K562 (cell line): Measurements from ENCODE around the gene SCAANT1. TPM values are rescaled to one million over a fixed set of nuclear protein-coding genes. Genes with fewer than 3 reads are reported as not detected.

Source experiments
- ATAC-seq: fragments of 200-7000 bp; cut with Tn5 transposase; 3 replicates; pipeline ENCODE4 v1.9.1; 2020; ENCODE audit warnings: moderate library complexity
- BruUV-seq: library from RNA; stranded (reverse); fragments of 400-500 nt; replicated peaks from 2 replicates; lab custom pipeline; 2021; lab: Mats Ljungman, UMichigan
- CTCF ChIA-PET: fragments of 300-600 bp; formaldehyde crosslinking; extraction: SDS; loops from one replicate; lab custom pipeline; 2021; ENCODE audit warnings: low intra/inter-chr PET ratio; lab: Yijun Ruan, JAX
- POLR2A ChIA-PET: fragments of 300-600, 350-650 bp; sonication (Branson Sonifier 250); formaldehyde crosslinking; extraction: SDS; loops from one replicate; lab custom pipeline; 2021; ENCODE audit warnings: antibody characterized with exemption, inconsistent platforms; lab: Yijun Ruan, JAX
- DNase-seq, 4 experiments: peaks; one replicate each; pipeline versions ENCODE4 v3.0.0 to v3.0.0-alpha.2; 2011 to 2018; ENCODE audit warnings: low spot score in 3 of 4, mixed read lengths in 3 of 4; ENCODE audit errors: extremely low read depth in 1 of 4
- FAIRE-seq: peaks from 2 replicates; lab custom pipeline; 2011; peaks lifted over from hg19 to GRCh38; lab: Jason Lieb, UNC
- H2AFZ ChIP-seq: 2 replicates; pipeline ENCODE4 v1.6.0; 2011; ENCODE audit warnings: low read depth, low read length, control low read depth, inconsistent platforms
- H3K27ac ChIP-seq: fragments of 200-600 bp; 3 replicates; pipeline ENCODE4 v1.8.0; 2011; ENCODE audit warnings: low read depth, mild to moderate bottlenecking, control low read depth, inconsistent platforms, low read length, moderate library complexity, mixed read lengths; ENCODE audit errors: extremely low read depth
- H3K27me3 ChIP-seq, 2 experiments: fragments of 300-600 bp in 1 of 2; 2 replicates in 1 of 2; 3 replicates in 1 of 2; pipeline versions ENCODE4 v1.6.0 to v1.8.0; 2011; ENCODE audit warnings: inconsistent platforms in 2 of 2, low read length in 2 of 2, mild to moderate bottlenecking in 1 of 2, mixed read lengths in 1 of 2, moderate library complexity in 1 of 2; ENCODE audit not compliant: control insufficient read depth in 2 of 2, insufficient read depth in 2 of 2
- H3K36me3 ChIP-seq: fragments of 300-600 bp; 3 replicates; pipeline ENCODE4 v1.8.0; 2011; ENCODE audit warnings: mild to moderate bottlenecking, low read length, inconsistent platforms; ENCODE audit not compliant: control insufficient read depth, insufficient read depth
- H3K4me1 ChIP-seq, 2 experiments: fragments of 200-600 bp in 1 of 2; replicated peaks in 1 of 2; 2 replicates in 1 of 2; 3 replicates in 1 of 2; pipeline versions ENCODE4 v1.5.1 to v1.8.0; 2011; ENCODE audit warnings: inconsistent platforms in 2 of 2, low read length in 2 of 2, mild to moderate bottlenecking in 1 of 2, mixed read lengths in 1 of 2, moderate library complexity in 1 of 2; ENCODE audit not compliant: control insufficient read depth in 2 of 2, insufficient read depth in 2 of 2
- H3K4me2 ChIP-seq: 2 replicates; pipeline ENCODE4 v1.6.1; 2011; ENCODE audit warnings: low read length, control low read depth, inconsistent platforms, mixed read lengths; ENCODE audit not compliant: insufficient read depth
- H3K4me3 ChIP-seq: fragments of 200-600 bp; sonication (generic), shearing (Covaris generic); 2 replicates; pipeline ENCODE4 v1.5.1; 2016; ENCODE audit warnings: control low read depth, inconsistent platforms
- H3K79me2 ChIP-seq: fragments of 200-600 bp; 3 replicates; pipeline ENCODE4 v1.8.0; 2011; ENCODE audit warnings: low read length, inconsistent platforms; ENCODE audit not compliant: control insufficient read depth, insufficient read depth
- H3K9ac ChIP-seq, 2 experiments: 2 replicates each; pipeline versions ENCODE4 v1.6.0 to v1.6.1; 2011; ENCODE audit warnings: low read depth in 2 of 2, low read length in 2 of 2, control low read depth in 1 of 2, inconsistent platforms in 1 of 2, mild to moderate bottlenecking in 1 of 2, mixed read lengths in 1 of 2; ENCODE audit not compliant: insufficient read depth in 1 of 2
- H3K9me1 ChIP-seq: one replicate; pipeline ENCODE4 v1.6.0; 2011; ENCODE audit warnings: inconsistent platforms, mild to moderate bottlenecking, low read length, moderate library complexity; ENCODE audit not compliant: control insufficient read depth, insufficient read depth
- H3K9me3 ChIP-seq: replicated peaks from 2 replicates; pipeline ENCODE4 v1.5.1; 2011; ENCODE audit warnings: low read depth, low read length, inconsistent platforms; ENCODE audit not compliant: control insufficient read depth, insufficient read depth
- H4K20me1 ChIP-seq: replicated peaks from 2 replicates; pipeline ENCODE4 v1.6.1; 2011; ENCODE audit warnings: low read length, inconsistent platforms, mixed read lengths; ENCODE audit not compliant: control insufficient read depth, insufficient read depth
- CBFA2T3 ChIP-seq: fragments of 450-650 bp; IDR thresholded peaks from 2 replicates; pipeline ENCODE4 v1.6.1; 2017
- FOXK1 ChIP-seq: sonication (generic); formaldehyde crosslinking; IDR thresholded peaks from 2 replicates; pipeline ENCODE4 v1.8.0; 2022; ENCODE audit warnings: missing genetic modification reagents, mild to moderate bottlenecking, borderline replicate concordance
- MAFK ChIP-seq: IDR thresholded peaks from 2 replicates; pipeline ENCODE4 v1.6.1; 2011; ENCODE audit warnings: low read length, improper control_type of control experiment
- PRDM10 ChIP-seq: fragments of 450-650 bp; IDR thresholded peaks from 2 replicates; pipeline ENCODE4 v1.6.1; 2018; ENCODE audit not compliant: partially characterized antibody
- ZBTB11 ChIP-seq, 3 experiments: fragments of 200-800 bp in 1 of 3; fragments of 250-450 bp in 1 of 3; fragments of 450-650 bp in 1 of 3; sonication (Bioruptor Pico) in 1 of 3; sonication (Bioruptor generic) in 1 of 3; formaldehyde crosslinking in 1 of 3; IDR thresholded peaks; 2 replicates each; pipeline versions ENCODE4 v1.6.1 to v1.8.0; 2016 to 2022; ENCODE audit warnings: mild to moderate bottlenecking in 2 of 3, missing genetic modification characterization in 2 of 3, missing compliant biosample characterization in 1 of 3, moderate library complexity in 1 of 3
- ZNF785 ChIP-seq: fragments of 250-450 bp; sonication (Bioruptor Pico); IDR thresholded peaks from 2 replicates; pipeline ENCODE4 v1.4.0; 2020; ENCODE audit warnings: mild to moderate bottlenecking
- WGBS: fragments of 100-300 bp; shearing (Covaris generic); methylation state at CpG from one replicate; pipeline ENCODE4 v1.1.6; 2016; ENCODE audit warnings: low coverage, mixed read lengths; ENCODE audit not compliant: insufficient coverage; ENCODE audit errors: missing lambda C conversion rate; 5-methylcytosine and 5-hydroxymethylcytosine counted together
- in situ Hi-C: fragments of 300-500 bp; cut with MboI; formaldehyde crosslinking; loops from 4 replicates; pipeline ENCODE4 v1.15.0; 2018; ENCODE audit warnings: inconsistent platforms, mixed read lengths
- intact Hi-C: fragments of 100-400 bp; cut with micrococcal nuclease; formaldehyde crosslinking; loops from 2 replicates; pipeline ENCODE4 v1.14.2; 2022
- polyA plus RNA-seq, 8 experiments: library from polyadenylated mRNA; depleted of rRNA in 4 of 8; stranded (reverse) in 5 of 8; unstranded in 3 of 8; fragments of >200 nt; fragmentation: Nextera tagmentation in 2 of 8; fragmentation: Illumina TruSeq in 1 of 8; extraction: Ambion mirVana in 2 of 8; extraction: Trizol in 1 of 8; gene quantifications; 2 replicates each; pipeline versions ENCODE4 v1.2.1 to v1.2.3, GENCODE V29; 2011 to 2014; ENCODE audit warnings: inconsistent platforms in 1 of 8, missing spikeins in 1 of 8
- total RNA-seq, 7 experiments: library from RNA; depleted of rRNA in 6 of 7; stranded (reverse); fragments of >200 nt in 6 of 7; fragmentation: Illumina TruSeq in 2 of 7; extraction: Trizol in 2 of 7; gene quantifications; 2 replicates each; pipeline versions ENCODE4 v1.2.1 to v1.2.3, GENCODE V29; 2011 to 2021; ENCODE audit warnings: low replicate concordance in 1 of 7

The SCAANT1 gene
- total and polyA plus RNA-seq, 9 of the 15 experiments (the other 6 are each of a cell fraction or from before 2014, with no cell fraction given) = not detected

- TF ChIP-seq PRDM10 (no peak), ZNF785 (CRISPR knock-in tag) (no peak), CBFA2T3 (peak; percentile 38)
Observed at GRCh38 chr3:63936925-63937324, 24.7 kb upstream of the SCAANT1 start (continued).

- FAIRE-seq (no peak), DNase-seq (no peak), ATAC-seq (no peak)
- Histone ChIP-seq H3K9me3 (no peaks in the 10 kb centered on the region), H3K9ac (no peak overlapping the region), H3K27ac (no peak overlapping the region), H3K36me3 (peaks cover 18% of the 10 kb centered on the region; the same call in 1 of the 3 replicates), H3K9me1 (no peaks in the 10 kb centered on the region), H3K27me3 (no peaks in the 10 kb centered on the region), H4K20me1 (0 out of 2 replicates have a peak, but pooled peaks cover 5% of the 10 kb centered on the region), H3K4me3 (no peak overlapping the region), H2AFZ (no peak overlapping the region), H3K4me2 (no peak overlapping the region), H3K4me1 (peaks cover 0 to 15% of the 10 kb centered on the region in 2 experiments; a peak in 3 of 5 replicates), H3K79me2 (peaks cover 62% of the 10 kb centered on the region)
- CTCF ChIA-PET = no interaction called here
- intact Hi-C loops (no loop called here), in situ Hi-C loops (no loop called here)
- no TSS peak for BruUV-seq
- 78% methylated on average over 5 of the region's 6 CpGs for WGBS
- POLR2A ChIA-PET = interaction anchor here (0.5 kb wide), 1 partner anchor 80 kb away, joined by 5 read pairs; no protein-coding TSS in a partner anchor
- TF ChIP-seq FOXK1 (CRISPR knock-in tag) = no peak
- peak in 1 of 3 experiments; percentile 47; a peak in 2 of 6 replicates for TF ChIP-seq ZBTB11 (CRISPR knock-in tag; IDR thresholded peaks at IDR 0.05)
- no peak for TF ChIP-seq MAFK
Observed at GRCh38 chr3:63934041-63934866, 22.1 kb upstream of the SCAANT1 start.
